GM19467 (cell line): ENCODE measurements around the gene FOXO3B.
"Not testable (repeated sequence)": the region's sequence is repeated elsewhere in the genome, so short reads cannot be mapped to it uniquely, and the experiment has no call there.

Experiments
- ATAC-seq: cut with Tn5 transposase; IDR thresholded peaks from one replicate; pipeline ENCODE4 v1.9.1; 2021; ENCODE audit warnings: mild to moderate bottlenecking, moderate library complexity; ENCODE audit not compliant: unreplicated experiment

FOXO3B gene

DNA sequence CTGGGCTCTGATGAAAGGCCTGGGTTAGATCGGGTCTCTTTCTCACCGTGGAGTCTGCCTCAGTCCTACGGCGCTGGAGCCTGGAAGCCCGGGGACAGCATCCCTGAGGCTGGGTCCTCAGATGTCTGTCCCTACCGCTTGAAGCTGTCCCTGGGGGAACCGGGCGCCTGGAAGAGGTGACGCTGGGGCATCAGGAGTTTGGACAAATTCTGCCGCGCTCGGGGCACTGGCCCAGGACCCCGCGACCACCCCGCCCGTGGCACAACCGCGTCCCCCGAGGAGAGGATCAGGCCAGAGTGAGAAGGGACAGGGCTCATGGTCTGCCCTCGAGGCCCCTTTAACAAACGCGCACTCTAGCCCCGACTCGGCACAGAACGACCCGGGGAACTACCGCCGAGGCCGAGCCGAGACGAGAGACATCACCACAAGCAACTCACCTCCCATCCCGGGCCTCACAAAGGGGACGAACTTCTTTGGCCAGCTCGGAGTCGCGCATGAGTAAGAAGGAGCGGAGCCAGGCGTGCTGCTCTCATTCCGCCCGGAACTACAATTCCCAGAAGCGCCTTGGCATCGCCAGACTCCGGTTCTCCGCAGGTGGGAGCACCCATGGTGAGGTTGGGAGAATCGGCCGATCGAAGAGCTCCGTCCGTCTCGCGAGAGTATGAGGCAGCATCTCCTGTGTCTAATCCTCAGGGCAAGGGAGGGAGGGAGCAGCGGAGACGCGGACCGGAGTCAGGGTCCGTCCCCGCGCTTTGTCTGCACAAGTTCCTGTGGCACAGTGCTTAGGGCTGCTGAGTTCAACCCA lies at the start of gene FOXO3B:
FOXO3B (minus strand) TSS at position 548 of the 805 bp plus-strand sequence. CDS start 663 bp downstream, outside the sequence.
- ATAC-seq = peak; percentile 88

DNA sequence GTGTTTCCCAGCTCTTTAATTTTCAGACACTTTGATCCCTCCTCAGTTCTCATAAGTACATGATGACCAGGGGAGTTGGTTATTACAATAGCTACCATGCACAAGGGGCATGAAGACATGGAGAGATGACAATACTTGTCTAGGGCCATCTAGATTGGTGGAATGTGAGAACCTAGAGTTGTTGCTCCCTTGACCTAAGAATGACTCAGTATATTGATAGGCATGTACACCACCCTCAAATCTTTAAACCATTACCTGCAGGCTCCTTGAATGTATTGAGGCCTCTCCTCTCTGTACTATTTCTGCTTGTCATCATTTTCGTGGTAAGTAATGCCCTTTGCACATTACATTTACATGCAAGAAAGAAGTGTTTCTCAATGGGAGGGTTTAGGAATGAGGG lies 41.4 kb upstream of the FOXO3B start:
- ATAC-seq = not testable (repeated sequence)

DNA sequence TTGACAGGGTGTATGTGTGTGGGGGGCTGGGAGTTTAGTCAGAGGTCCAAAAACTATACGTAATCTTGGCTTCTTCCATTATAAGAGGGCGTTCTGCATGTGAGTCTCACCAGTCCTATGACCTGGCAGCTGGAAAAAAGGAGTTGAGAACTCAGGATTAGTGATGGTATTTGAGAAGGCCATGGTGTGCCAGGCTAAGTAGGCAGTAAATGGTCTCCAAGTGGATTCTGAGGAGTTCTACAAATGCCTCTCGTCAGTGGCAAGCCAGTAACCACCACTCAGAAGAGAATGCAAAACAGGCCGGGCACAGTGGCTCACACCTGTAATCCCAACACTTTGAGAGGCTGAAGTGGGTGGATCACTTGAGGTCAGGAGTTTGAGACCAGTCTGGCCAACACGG lies 40.5 kb upstream of the FOXO3B start:
- ATAC-seq = not testable (repeated sequence)

DNA sequence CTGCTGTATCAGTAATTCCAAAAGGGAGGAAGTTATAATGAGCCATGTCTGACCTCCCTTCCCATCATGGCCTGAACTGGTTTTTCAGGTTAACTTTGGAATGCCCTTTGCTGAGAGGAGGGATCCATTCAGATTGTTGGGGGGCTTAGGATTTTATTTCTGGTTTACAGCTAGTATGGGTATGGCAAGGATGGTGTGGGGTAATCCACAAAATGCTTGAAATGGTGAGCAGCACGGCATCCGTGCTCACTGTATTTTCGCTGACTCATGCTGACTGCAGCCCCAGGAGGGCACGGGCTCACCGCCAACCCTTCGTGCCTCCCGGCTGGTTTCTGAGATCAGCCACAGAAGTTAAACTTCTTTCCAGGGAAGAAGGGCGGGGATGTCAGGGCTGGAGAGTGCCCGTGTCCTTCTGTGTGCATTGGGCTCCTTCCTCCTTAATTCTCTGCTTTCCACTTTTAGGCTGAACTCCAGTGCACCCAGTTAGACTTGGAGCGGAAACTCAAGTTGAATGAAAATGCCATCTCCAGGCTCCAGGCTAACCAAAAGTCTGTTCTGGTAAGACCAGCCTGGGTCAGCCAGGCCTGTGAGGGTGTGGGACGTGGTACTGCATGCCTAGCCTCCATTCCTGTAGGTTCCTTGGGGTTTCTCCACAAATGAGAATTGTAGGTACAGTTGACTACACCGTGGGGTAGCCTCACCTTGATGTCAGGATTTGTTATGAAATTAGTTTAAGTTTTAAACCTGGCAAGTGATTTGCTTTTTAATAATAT lies 39.8 kb upstream of the FOXO3B start:
- ATAC-seq = not testable (repeated sequence)

DNA sequence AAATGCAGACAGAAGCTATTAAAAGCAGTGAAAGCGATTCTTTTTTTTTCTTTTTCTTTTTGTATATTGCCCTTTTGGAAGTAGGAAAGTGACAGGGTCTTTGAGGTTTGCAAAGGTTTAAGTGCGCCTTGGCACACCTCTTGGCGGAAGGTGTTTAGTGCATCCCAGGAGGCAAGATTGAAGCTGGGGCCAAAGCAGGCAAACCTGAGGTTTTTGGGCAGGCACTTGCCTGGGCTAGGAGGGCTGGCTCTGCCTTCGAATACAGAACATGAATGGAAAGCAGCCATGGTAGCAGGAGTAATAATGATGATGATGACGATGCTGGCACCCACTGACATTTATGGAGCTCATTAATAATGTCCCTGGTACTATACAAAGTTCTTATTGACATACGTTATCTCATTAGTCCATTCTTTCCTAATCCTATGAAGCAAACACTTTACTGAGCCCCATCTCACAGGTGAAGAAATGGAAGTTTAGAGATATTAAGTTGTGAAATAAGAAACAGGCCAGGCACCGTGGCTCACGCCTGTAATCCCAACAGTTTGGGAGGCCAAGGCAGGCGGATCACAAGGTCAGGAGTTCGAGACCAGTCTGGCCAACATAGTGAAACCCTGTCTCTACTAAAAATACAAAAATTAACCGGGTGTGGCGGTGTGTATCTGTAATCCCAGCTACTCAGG lies 37.5 kb upstream of the FOXO3B start:
- not testable (repeated sequence) for ATAC-seq

DNA sequence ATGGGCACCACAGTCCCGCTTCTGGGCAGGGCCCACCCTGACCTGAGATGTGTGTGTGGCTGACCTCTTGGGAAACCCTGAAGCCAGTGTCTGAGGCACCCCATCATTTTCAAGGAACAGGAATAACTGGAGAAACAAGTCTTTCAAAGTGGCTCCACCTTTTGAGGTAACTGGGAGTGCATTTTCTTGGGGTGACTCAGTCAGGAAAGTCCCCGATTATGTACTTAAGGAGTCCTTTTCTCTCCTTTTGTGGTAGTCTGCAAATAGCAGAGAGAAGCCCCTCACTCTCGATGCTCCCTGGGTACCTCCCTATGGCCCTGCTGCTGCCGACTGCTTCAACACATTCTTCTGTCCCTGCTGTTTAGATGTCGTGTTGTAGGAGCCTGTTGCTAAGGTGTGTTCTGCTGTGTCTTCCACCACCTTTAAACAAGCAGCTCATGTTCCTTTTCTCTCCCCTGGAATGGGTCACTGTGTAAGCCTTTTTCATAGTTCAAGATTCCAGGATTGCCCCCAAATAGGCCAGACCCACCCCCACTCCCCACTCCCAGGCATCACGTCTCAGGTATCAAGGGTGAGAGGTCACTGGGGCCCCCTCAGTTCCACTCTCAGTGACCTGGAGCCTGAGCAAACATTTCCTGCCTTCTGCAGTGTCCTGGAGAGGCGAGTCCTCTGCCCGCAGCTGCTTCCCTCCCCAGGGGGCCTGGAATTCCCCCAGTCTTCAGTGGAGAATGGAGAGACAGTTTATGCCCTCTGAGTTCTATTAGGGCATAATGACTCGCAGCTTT lies 36.7 kb upstream of the FOXO3B start:
- ATAC-seq = not testable (repeated sequence)

DNA sequence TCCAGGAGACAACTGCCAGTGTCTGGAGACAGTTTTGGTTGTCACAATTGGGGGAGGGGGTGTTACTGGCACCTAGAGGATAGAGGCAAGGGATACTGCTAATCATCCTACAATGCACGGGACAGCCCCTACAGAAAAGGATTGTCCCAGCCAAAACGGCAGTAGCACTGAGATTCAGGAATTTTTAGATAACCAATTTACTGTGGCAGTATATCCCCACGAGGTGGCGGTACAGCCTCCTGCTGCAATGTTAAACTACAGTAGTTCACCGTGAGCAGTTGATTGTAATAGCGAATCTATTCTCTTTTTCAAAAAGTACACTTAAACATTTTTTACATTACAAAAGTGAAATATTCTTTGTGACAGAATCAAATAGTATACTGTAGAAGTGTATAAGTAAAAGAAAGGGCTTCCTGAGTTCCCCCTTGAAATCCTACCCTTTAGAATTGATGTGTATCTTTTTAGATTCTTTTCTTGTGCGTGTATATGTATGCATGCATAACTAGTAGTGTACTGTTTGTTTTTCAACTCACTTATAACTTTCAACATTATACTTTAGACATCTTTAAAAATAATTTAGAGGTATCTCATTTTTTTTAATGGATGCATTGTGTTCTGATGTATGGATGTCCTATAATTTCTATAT lies 30.4 kb upstream of the FOXO3B start:
- ATAC-seq = not testable (repeated sequence)

DNA sequence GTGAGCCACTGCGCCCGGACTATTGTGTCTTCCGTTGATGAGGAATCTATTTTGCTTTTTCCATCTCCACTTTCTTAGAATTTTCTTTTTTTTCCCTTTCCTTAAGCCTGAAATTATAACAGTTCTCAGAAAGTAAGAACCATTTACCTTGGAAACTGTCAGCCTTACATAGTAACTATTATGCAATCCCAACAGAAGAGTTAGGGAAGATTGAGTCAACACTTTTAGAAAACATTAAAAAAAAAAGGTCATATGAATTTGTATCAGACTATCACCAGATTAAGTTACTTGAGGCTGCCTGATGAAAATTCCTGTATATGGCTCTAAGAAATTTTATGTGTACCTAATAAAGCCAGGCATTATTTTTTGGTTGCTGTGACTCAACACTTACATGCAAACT lies 26.1 kb upstream of the FOXO3B start:
- not testable (repeated sequence) for ATAC-seq

DNA sequence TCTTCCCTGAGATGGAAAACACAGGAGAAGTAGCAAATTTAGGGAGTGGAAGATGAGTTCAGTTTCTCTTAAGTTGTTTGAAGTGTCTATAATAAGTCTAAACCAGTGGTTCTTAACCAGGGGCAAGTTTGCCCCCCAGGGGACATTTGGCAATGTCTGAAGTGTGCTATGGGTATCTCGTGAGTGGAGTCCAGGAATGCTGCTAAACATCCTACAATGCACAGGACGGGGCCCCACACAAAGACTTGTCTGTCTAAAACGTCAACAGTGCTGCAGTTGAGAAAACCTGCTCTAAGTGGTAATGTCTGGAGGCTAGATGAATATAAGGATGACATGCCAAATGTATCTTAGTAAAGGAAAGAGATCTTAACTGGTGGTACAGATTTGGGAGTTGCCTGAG lies 23.8 kb upstream of the FOXO3B start:
- not testable (repeated sequence) for ATAC-seq

DNA sequence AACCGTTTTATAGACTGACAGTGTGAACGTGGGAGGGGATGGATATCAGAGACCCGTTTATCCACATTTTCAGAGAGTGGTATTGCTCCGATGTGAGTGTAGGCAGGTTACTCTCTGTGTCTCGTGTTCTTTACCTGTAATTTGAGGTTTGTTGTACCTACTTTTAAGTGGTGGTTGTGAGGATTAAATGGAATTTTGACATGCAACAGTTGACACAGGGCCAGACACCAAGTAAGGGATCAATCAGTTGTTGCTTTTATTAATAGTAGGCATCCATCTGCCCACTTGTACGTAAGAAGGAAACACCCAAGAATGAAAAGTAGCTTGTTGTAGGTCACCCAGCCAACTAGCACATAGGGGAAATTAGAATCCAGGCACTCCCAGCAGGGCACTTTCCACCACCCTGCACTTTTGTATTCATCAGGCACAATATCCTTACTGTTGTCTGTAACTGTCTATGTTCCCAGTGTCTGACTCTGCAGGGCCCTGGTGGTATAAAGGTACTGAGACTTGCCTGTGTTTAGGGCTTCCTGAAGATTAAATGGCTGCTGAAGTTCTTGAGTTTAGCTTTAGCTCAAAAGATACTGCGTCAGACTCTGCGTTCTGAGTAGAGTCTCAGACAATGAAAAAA lies 16.5 kb upstream of the FOXO3B start:
- ATAC-seq = not testable (repeated sequence)

DNA sequence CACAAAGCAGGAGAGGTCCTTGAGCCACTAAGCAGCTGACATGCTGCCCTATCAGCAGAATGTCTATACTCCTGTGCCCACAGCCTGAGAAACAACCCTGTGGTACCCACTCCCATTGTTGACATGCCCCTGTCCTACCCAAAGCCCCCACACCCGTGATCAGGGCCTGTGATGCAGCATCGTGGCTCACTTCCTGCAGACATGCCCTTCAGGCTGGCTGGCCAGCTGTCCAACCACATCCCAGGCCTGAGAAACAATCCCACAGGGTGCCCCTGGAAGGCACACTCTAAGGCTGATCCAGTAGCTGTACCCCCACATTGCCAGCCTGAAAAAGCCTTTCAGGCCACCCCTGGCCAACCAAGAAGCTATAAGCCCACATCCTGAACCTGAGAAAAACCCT lies 13.0 kb upstream of the FOXO3B start:
- ATAC-seq = not testable (repeated sequence)

DNA sequence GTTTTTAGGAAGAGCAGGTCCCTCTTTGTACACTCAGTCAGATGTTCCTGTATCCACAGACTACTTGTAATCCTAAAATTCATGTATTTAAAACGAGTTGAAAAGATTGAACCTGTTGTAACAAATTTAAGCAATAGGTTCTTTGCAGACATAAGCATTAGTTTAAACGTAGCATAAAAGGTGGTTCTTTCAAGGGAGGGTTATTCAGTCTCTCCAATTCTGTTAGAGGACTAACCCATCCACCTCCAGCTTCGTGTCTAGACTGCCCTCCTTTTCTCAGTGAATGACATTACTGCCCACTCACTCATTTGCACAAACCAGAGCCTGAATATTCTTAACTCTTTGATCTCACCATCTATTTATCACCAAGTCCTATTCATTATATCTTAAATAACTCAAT lies 554 bp upstream of the FOXO3B start:
- not testable (repeated sequence) for ATAC-seq

DNA sequence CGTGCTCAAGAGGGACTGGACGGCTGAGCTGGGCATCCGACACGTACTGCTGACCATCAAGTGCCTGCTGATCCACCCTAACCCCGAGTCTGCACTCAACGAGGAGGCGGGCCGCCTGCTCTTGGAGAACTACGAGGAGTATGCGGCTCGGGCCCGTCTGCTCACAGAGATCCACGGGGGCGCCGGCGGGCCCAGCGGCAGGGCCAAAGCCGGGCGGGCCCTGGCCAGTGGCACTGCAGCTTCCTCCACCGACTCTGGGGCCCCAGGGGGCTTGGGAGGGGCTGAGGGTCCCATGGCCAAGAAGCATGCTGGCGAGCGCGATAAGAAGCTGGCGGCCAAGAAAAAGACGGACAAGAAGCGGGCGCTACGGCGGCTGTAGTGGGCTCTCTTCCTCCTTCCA lies 4.7 kb downstream of the FOXO3B start:
- not testable (repeated sequence) for ATAC-seq

DNA sequence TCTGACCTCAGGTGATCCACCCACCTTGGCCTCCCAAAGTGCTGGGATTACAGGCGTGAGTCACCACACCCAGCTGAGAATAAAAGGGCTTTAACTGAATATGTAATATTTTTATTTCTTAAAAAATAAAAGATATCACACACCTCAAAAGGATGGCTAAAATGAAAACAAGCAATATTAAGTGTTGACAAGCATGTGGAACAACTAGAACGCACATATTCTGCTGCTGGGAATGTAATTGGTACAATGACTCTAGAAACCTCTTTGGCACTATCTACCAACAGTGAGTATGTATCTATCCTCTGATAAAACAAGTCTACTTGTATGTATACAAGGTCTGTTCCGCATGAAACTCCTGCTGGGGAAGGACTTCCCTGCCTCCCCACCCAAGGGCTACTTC lies 5.2 kb downstream of the FOXO3B start:
- not testable (repeated sequence) for ATAC-seq

DNA sequence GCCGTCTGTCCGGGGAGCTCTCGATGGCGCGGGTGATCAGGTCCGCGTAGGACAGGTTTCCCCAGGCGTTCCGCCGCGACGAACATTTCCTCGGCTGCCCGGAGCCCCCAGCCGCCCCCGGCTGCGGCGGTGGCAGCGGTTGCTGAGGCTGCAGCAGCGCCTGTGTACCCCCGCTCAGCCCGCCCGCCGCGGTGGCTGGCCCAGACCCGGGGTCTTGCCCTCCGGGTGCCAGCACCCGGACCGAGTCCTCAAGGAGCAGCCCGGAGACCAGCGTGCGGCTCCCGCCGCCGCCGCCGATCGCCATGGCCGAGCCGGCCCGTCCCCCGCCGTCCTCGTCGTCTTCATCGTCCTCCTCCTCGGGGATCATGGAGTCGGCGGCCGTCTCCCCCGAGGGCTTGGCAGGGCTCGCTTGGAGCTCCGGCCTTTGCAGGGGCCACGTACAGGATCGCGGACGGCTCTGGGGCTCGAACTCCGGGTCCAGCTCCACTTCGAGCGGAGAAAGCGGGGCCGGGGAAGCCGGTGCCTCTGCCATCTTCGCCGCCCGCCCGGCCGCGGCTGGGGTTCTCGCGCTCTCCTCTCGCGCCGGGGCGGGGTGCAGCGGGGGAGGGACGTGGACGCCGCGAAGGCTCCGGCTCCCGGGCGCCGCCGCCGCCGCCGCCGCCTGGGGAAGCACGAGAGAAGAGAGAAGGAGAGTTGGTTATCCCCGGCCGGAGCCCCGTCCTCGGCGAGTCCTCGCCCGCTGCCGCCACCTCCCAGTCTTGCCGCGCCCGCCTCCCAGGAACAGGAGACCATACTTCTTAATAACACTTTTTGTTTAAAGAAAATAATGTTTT lies 9.5 kb downstream of the FOXO3B start:
- ATAC-seq = not testable (repeated sequence)

DNA sequence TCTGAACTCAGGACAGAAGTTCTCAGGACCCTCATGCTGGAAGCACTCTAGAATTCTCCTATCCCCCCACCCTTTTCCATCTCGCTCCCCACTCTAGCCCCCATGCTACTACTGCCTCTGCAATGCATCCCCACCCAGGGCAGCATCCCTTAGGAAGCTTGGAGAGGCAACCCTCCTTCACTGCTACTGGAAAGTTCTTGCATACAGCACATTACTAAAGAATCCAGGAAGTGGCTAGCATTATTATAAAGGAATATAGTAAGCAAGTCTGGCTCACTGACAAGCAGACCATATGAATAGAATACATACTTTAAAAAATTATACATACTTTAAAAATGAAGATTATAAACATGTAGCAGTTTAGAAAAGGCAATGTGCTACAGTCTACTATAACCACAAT lies 13.5 kb downstream of the FOXO3B start:
- ATAC-seq = not testable (repeated sequence)

DNA sequence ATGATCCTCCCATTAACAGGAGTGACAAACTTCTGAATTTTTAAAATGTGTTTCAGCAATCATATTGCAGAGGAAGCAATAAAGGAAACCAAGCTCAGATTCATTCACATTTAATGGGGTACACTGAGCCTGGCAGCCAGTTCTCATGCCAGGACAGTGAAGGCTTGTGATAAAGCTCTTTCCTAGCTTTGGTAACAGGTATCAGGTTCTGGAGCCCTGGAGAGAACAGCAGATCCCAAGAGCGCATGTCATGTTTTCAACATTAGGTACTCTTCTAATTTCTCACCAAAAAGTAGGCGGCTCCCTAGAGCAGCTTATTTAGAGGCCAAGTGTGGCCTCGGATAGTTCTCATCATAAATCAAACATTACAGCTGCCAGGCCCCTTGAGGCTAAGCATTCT lies 14.6 kb downstream of the FOXO3B start:
- not testable (repeated sequence) for ATAC-seq

DNA sequence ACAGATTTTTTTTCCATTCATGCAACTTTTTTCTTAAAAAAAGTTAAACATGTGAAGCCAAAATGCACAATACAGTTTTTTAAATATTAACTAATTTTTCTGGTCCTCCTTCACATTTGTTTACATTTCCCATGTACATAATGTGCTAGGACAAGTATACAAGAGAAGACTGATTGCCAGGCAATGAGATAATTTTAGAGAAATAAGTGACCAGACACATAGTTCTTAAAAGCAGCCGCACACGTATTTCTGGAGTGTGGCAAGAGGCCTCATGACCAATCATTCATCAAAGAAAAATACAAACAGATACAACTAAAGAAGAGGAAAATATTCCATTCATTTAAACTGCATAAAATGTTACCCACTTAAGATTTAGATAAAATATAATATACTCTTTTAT lies 15.8 kb downstream of the FOXO3B start:
- not testable (repeated sequence) for ATAC-seq
